CD14-positive monocyte (primary cell): Measurements from ENCODE around the gene HOXB4. TPM values are rescaled to one million over a fixed set of nuclear protein-coding genes. Genes with fewer than 3 reads are reported as not detected.

ENCODE experiments used
- DNase-seq, 3 donors: peaks; one replicate each; pipeline ENCODE4 v3.0.0-alpha.2; 2011 to 2022
- H2AFZ ChIP-seq: 2 replicates; pipeline ENCODE4 v1.6.0; 2012; ENCODE audit warnings: mild to moderate bottlenecking, low read depth, low read length, inconsistent platforms; ENCODE audit not compliant: insufficient read depth, poor library complexity, severe bottlenecking
- H3K27ac ChIP-seq, 2 donors: 1 replicate in 1 of 2; 2 replicates in 1 of 2; pipeline ENCODE4 v1.5.1; 2012 to 2013; ENCODE audit warnings: low read length in 2 of 2, control low read depth in 1 of 2, inconsistent platforms in 1 of 2, low read depth in 1 of 2, mild to moderate bottlenecking in 1 of 2
- H3K27me3 ChIP-seq, 2 donors: one replicate each; pipeline versions ENCODE4 v1.6.0 to v1.6.1; 2011 to 2013; ENCODE audit warnings: low read length in 2 of 2; ENCODE audit not compliant: control insufficient read depth in 2 of 2, insufficient read depth in 2 of 2
- H3K36me3 ChIP-seq, 2 donors: replicated peaks in 1 of 2; 1 replicate in 1 of 2; 2 replicates in 1 of 2; pipeline versions ENCODE4 v1.5.1 to v1.6.1; 2012 to 2013; ENCODE audit warnings: low read length in 2 of 2, control low read depth in 1 of 2, inconsistent platforms in 1 of 2, mild to moderate bottlenecking in 1 of 2; ENCODE audit not compliant: insufficient read depth in 2 of 2, control insufficient read depth in 1 of 2
- H3K4me1 ChIP-seq, 2 donors: 1 replicate in 1 of 2; 2 replicates in 1 of 2; pipeline versions ENCODE4 v1.5.1 to v1.6.1; 2012 to 2013; ENCODE audit warnings: low read length in 2 of 2, control low read depth in 1 of 2, inconsistent platforms in 1 of 2, mild to moderate bottlenecking in 1 of 2, moderate library complexity in 1 of 2; ENCODE audit not compliant: insufficient read depth in 2 of 2, control insufficient read depth in 1 of 2
- H3K4me2 ChIP-seq: replicated peaks from 2 replicates; pipeline ENCODE3; 2012; ENCODE audit warnings: low read length, moderate library complexity, mild to moderate bottlenecking; ENCODE audit not compliant: poor library complexity, severe bottlenecking; ENCODE audit errors: extremely low read depth
- H3K4me3 ChIP-seq, 3 experiments: fragments of 200-600 bp in 1 of 3; sonication (generic) in 1 of 3; replicated peaks in 1 of 3; 1 replicate in 2 of 3; 2 replicates in 1 of 3; pipeline ENCODE4 v1.5.1; 2011 to 2013; ENCODE audit warnings: low read length in 3 of 3, mild to moderate bottlenecking in 3 of 3, control low read depth in 2 of 3, low read depth in 2 of 3, inconsistent platforms in 1 of 3, moderate library complexity in 1 of 3
- H3K79me2 ChIP-seq: 2 replicates; pipeline ENCODE4 v1.6.0; 2012; ENCODE audit warnings: mild to moderate bottlenecking, control low read depth, inconsistent platforms, low read length, moderate library complexity; ENCODE audit not compliant: insufficient read depth
- H3K9ac ChIP-seq: 2 replicates; pipeline ENCODE4 v1.6.0; 2017; ENCODE audit warnings: low read length, mild to moderate bottlenecking; ENCODE audit not compliant: insufficient read depth, poor library complexity, severe bottlenecking
- H3K9me3 ChIP-seq, 2 donors: replicated peaks in 1 of 2; 1 replicate in 1 of 2; 2 replicates in 1 of 2; pipeline versions ENCODE4 v1.5.1 to v1.6.1; 2012 to 2013; ENCODE audit warnings: low read length in 2 of 2, control low read depth in 1 of 2; ENCODE audit not compliant: control insufficient read depth in 1 of 2, insufficient read depth in 1 of 2
- H4K20me1 ChIP-seq: 2 replicates; pipeline ENCODE4 v1.6.0; 2012; ENCODE audit warnings: mild to moderate bottlenecking, low read length, control low read depth, moderate library complexity; ENCODE audit not compliant: insufficient read depth
- H3K27ac Mint-ChIP-seq, 7 donors: one replicate each; pipeline ENCODE4 v1.8.0; 2020; ENCODE audit warnings: mild to moderate bottlenecking in 7 of 7, mixed read lengths in 7 of 7, moderate library complexity in 6 of 7, inconsistent platforms in 2 of 7
- H3K27me3 Mint-ChIP-seq, 3 donors: one replicate each; pipeline ENCODE4 v1.8.0; 2021 to 2022; ENCODE audit warnings: low read depth in 3 of 3, mild to moderate bottlenecking in 3 of 3, mixed read lengths in 3 of 3, moderate library complexity in 3 of 3, inconsistent platforms in 1 of 3
- H3K36me3 Mint-ChIP-seq, 2 donors: one replicate each; pipeline ENCODE4 v1.8.0; 2020; ENCODE audit warnings: mixed read lengths in 2 of 2, inconsistent platforms in 1 of 2, mild to moderate bottlenecking in 1 of 2
- H3K4me1 Mint-ChIP-seq: one replicate; pipeline ENCODE4 v1.8.0; 2020; ENCODE audit warnings: mild to moderate bottlenecking, mixed read lengths
- H3K4me3 Mint-ChIP-seq, 2 donors: one replicate each; pipeline ENCODE4 v1.8.0; 2020; ENCODE audit warnings: mild to moderate bottlenecking in 2 of 2, mixed read lengths in 2 of 2, moderate library complexity in 1 of 2
- H3K9me3 Mint-ChIP-seq, 7 donors: one replicate each; pipeline ENCODE4 v1.8.0; 2020 to 2022; ENCODE audit warnings: mixed read lengths in 7 of 7, mild to moderate bottlenecking in 6 of 7, moderate library complexity in 6 of 7, inconsistent platforms in 2 of 7
- CTCF ChIP-seq: fragments of 200-600 bp; IDR thresholded peaks from one replicate; pipeline ENCODE4 v1.8.0; 2022; ENCODE audit warnings: antibody characterized with exemption, mild to moderate bottlenecking
- WGBS: methylation state at CpG from one replicate; pipeline ENCODE4 v1.1.5; 2013; ENCODE audit warnings: missing lambda C conversion rate; ENCODE audit not compliant: insufficient coverage; 5-methylcytosine and 5-hydroxymethylcytosine counted together
- intact Hi-C, 2 donors: fragments of 100-400 bp; cut with micrococcal nuclease; formaldehyde crosslinking; loops; one replicate each; pipeline versions ENCODE4 v1.15.0 to v1.15.1; 2023
- polyA plus RNA-seq, 3 donors: library from polyadenylated mRNA; depleted of rRNA in 1 of 3; unstranded in 2 of 3; stranded (reverse) in 1 of 3; fragments of 300-500 nt in 2 of 3; fragments of >200 nt in 1 of 3; fragmentation: Illumina TruSeq in 2 of 3; gene quantifications; 1 replicate in 2 of 3; 2 replicates in 1 of 3; pipeline ENCODE4 v1.2.3, GENCODE V29; 2012 to 2021

The HOXB4 gene
- polyA plus RNA-seq, 3 donors, result 0.16 TPM; not detected in 2

- peak; percentile 23 to 52 (median 49) for DNase-seq
- peaks cover 92 to 98% (median 96%) of the 10 kb centered on the region in 3 donors for H3K27me3 Mint-ChIP-seq
- Histone ChIP-seq H3K4me1 (peaks cover 36 to 43% of the 10 kb centered on the region in 2 donors), H3K4me2 (peak overlapping the region; percentile 99), H3K36me3 (no peaks in the 10 kb centered on the region), H3K27me3 (peaks cover 66 to 98% of the 10 kb centered on the region in 2 donors), H3K9me3 (peaks cover 9 to 42% of the 10 kb centered on the region in 2 donors), H4K20me1 (no peaks in the 10 kb centered on the region), H3K4me3 (peak overlapping the region; percentile 36 to 78 (median 51)), H3K79me2 (no peaks in the 10 kb centered on the region), H3K27ac (no peak overlapping the region), H2AFZ (peak overlapping the region; percentile 86), H3K9ac (peak overlapping the region; percentile 27)
- peaks cover 39% of the 10 kb centered on the region for H3K4me1 Mint-ChIP-seq
- TF ChIP-seq CTCF, result no peak
- H3K9me3 Mint-ChIP-seq, result peaks cover 0 to 45% (median 27%) of the 10 kb centered on the region in 7 donors
- H3K4me3 Mint-ChIP-seq, result peak overlapping the region; percentile 80 to 96
- WGBS, result 2% methylated on average over 11 of the region's 22 CpGs
- peaks cover 9 to 16% of the 10 kb centered on the region in 2 donors for H3K36me3 Mint-ChIP-seq
- intact Hi-C loops, result no loop called here
- H3K27ac Mint-ChIP-seq, result peak overlapping the region in 1 of 7 donors; percentile 73
Measured at GRCh38 chr17:48611213-48611612, 33.1 kb upstream of the HOXB4 start.

GRCh38 chr17:48610282-48611211 is 32.4 kb upstream of the HOXB4 start, which contains the start of gene HOXB7:
Gene HOXB7, minus strand, starts transcription at chr17:48611017. Its CDS starts 99 bp downstream, at chr17:48610918.
- TF ChIP-seq CTCF, result no peak
- peaks cover 60 to 98% of the 10 kb centered on the region in 2 donors for H3K27me3 ChIP-seq
- intact Hi-C loops, result no loop called here
- Mint-ChIP-seq H3K4me3 (peak within 1 kb of the TSS; percentile 80 to 96), H3K4me1 (peaks cover 39% of the 10 kb centered on the region), H3K36me3 (peaks cover 9 to 16% of the 10 kb centered on the region in 2 donors), H3K9me3 (peaks cover 0 to 45% (median 27%) of the 10 kb centered on the region in 7 donors), H3K27ac (peak within 1 kb of the TSS in 2 of 7 donors; percentile 60 to 73), H3K27me3 (peaks cover 90 to 98% (median 95%) of the 10 kb centered on the region in 3 donors)
- WGBS, result 0% methylated on average over 60 of the region's 79 CpGs
- peaks cover 36 to 43% of the 10 kb centered on the region in 2 donors for H3K4me1 ChIP-seq
- H3K9ac ChIP-seq, result peak within 1 kb of the TSS; percentile 27
- H3K9me3 ChIP-seq, result peaks cover 5 to 35% of the 10 kb centered on the region in 2 donors
- H4K20me1 ChIP-seq, result no peaks in the 10 kb centered on the region
- peak in 2 of 3 donors; percentile 13 to 16 for DNase-seq
- H3K27ac ChIP-seq, result no peak within 1 kb of the TSS
- no peaks in the 10 kb centered on the region for H3K36me3 ChIP-seq
- peak within 1 kb of the TSS; percentile 99 for H3K4me2 ChIP-seq
- peak within 1 kb of the TSS; percentile 36 to 78 (median 51) for H3K4me3 ChIP-seq
- no peaks in the 10 kb centered on the region for H3K79me2 ChIP-seq
- H2AFZ ChIP-seq, result peak within 1 kb of the TSS; percentile 86
